DMS53 treated with DMSO at 0.1 percent for 48 hours (cell line): ENCODE data around the gene CSTF1.
"Not testable (repeated sequence)": the region's sequence is repeated elsewhere in the genome, so short reads cannot be mapped to it uniquely, and the experiment has no call there.

Source experiments
- DNase-seq: peaks from one replicate; lab custom pipeline; 2025; ENCODE audit not compliant: unreplicated experiment; lab: John Stamatoyannopoulos, UW

CSTF1 gene

GRCh38 chr20:56368351-56369134, 23.9 kb upstream of the CSTF1 start:
- no peak for DNase-seq

- no peak for DNase-seq
These were observed 23.3 kb upstream of the CSTF1 start for GRCh38 chr20:56369179-56369578.

GRCh38 chr20:56371977-56372376, 20.5 kb upstream of the CSTF1 start:
- DNase-seq, result no peak

GRCh38 chr20:56372850-56373249, 19.6 kb upstream of the CSTF1 start:
- DNase-seq, result no peak

GRCh38 chr20:56373942-56374341, 18.5 kb upstream of the CSTF1 start:
- no peak for DNase-seq

- DNase-seq, result no peak
These were observed 16.1 kb upstream of the CSTF1 start for GRCh38 chr20:56376331-56376730.

- no peak for DNase-seq
These were observed 14.1 kb upstream of the CSTF1 start for GRCh38 chr20:56378386-56378785.

GRCh38 chr20:56380375-56380774, 12.1 kb upstream of the CSTF1 start:
- DNase-seq, result no peak

GRCh38 chr20:56381501-56381900, 10.9 kb upstream of the CSTF1 start:
- DNase-seq, result no peak

- no peak for DNase-seq
These were observed 9.7 kb upstream of the CSTF1 start for GRCh38 chr20:56382696-56383095.

- no peak for DNase-seq
These were observed 9.1 kb upstream of the CSTF1 start for GRCh38 chr20:56383334-56383733.

GRCh38 chr20:56385130-56385529, 7.3 kb upstream of the CSTF1 start:
- DNase-seq, result no peak

GRCh38 chr20:56386219-56386618, 6.2 kb upstream of the CSTF1 start:
- no peak for DNase-seq

GRCh38 chr20:56388882-56389281, 3.6 kb upstream of the CSTF1 start:
- no peak for DNase-seq

GRCh38 chr20:56389807-56390206, 2.6 kb upstream of the CSTF1 start:
- DNase-seq, result no peak

GRCh38 chr20:56390396-56390795, 2.0 kb upstream of the CSTF1 start:
- DNase-seq, result not testable (repeated sequence)

- DNase-seq, result no peak
These were observed 1.4 kb upstream of the CSTF1 start for GRCh38 chr20:56391037-56391436.

- DNase-seq, result no peak
These were observed 781 bp upstream of the CSTF1 start for GRCh38 chr20:56391596-56392131.

GRCh38 chr20:56392881-56393482, 537 bp downstream of the CSTF1 start:
- peak; percentile 48 for DNase-seq

GRCh38 chr20:56393653-56394052, 1.2 kb downstream of the CSTF1 start:
- no peak for DNase-seq

GRCh38 chr20:56395166-56395565, 2.7 kb downstream of the CSTF1 start:
- no peak for DNase-seq

GRCh38 chr20:56400001-56400640, 7.7 kb downstream of the CSTF1 start:
- peak; percentile 33 for DNase-seq
